K562 (cell line): ENCODE measurements around the gene IL34. TPM values are rescaled to one million over a fixed set of nuclear protein-coding genes. Genes with fewer than 3 reads are reported as not detected.

Source experiments
- HEY1 ChIP-seq: fragments of 250-450 bp; sonication (Bioruptor Pico); IDR thresholded peaks from 2 replicates; pipeline ENCODE4 v1.5.0; 2020; ENCODE audit warnings: mild to moderate bottlenecking, moderate library complexity, borderline replicate concordance
- JUN ChIP-seq, 2 experiments: sonication (generic) in 1 of 2; formaldehyde crosslinking in 1 of 2; IDR thresholded peaks; 2 replicates each; pipeline versions ENCODE4 v1.6.1 to v1.8.0; 2012 to 2022; ENCODE audit warnings: borderline replicate concordance in 2 of 2, mild to moderate bottlenecking in 2 of 2, improper control_type of control experiment in 1 of 2, low read depth in 1 of 2, low read length in 1 of 2, missing genetic modification reagents in 1 of 2
- SIN3B ChIP-seq: fragments of 450-650 bp; IDR thresholded peaks from 2 replicates; pipeline ENCODE4 v1.6.1; 2017; ENCODE audit warnings: low read depth, mild to moderate bottlenecking, moderate library complexity
- ZC3H8 ChIP-seq: fragments of 450-650 bp; IDR thresholded peaks from 2 replicates; pipeline ENCODE4 v1.6.1; 2017
- ZNF232 ChIP-seq: sonication (generic); formaldehyde crosslinking; IDR thresholded peaks from 2 replicates; pipeline ENCODE4 v1.8.0; 2022; ENCODE audit warnings: mild to moderate bottlenecking, missing genetic modification reagents
- ZNF561 ChIP-seq: fragments of 450-650 bp; formaldehyde crosslinking; conservative IDR thresholded peaks from 2 replicates; pipeline ENCODE4 v1.4.0; 2020; ENCODE audit warnings: mild to moderate bottlenecking, moderate library complexity
- ZSCAN29 ChIP-seq: fragments of 450-650 bp; IDR thresholded peaks from 2 replicates; pipeline ENCODE4 v1.6.1; 2017
- polyA plus RNA-seq, 8 experiments: library from polyadenylated mRNA; depleted of rRNA in 4 of 8; stranded (reverse) in 5 of 8; unstranded in 3 of 8; fragments of >200 nt; fragmentation: Nextera tagmentation in 2 of 8; fragmentation: Illumina TruSeq in 1 of 8; extraction: Ambion mirVana in 2 of 8; extraction: Trizol in 1 of 8; gene quantifications; 2 replicates each; pipeline versions ENCODE4 v1.2.1 to v1.2.3, GENCODE V29; 2011 to 2014; ENCODE audit warnings: inconsistent platforms in 1 of 8, missing spikeins in 1 of 8
- total RNA-seq, 7 experiments: library from RNA; depleted of rRNA in 6 of 7; stranded (reverse); fragments of >200 nt in 6 of 7; fragmentation: Illumina TruSeq in 2 of 7; extraction: Trizol in 2 of 7; gene quantifications; 2 replicates each; pipeline versions ENCODE4 v1.2.1 to v1.2.3, GENCODE V29; 2011 to 2021; ENCODE audit warnings: low replicate concordance in 1 of 7
- TF ChIP-seq, protein P1 (sequence below): fragments of 250-450 bp; sonication (Bioruptor Pico); IDR thresholded peaks from 2 replicates; pipeline ENCODE4 v1.4.0; 2020
- TF ChIP-seq, protein P2 (sequence below), 2 experiments: fragments of 450-650 bp; conservative IDR thresholded peaks; 2 replicates each; pipeline ENCODE4 v1.6.1; 2017; ENCODE audit warnings: mild to moderate bottlenecking in 2 of 2, moderate library complexity in 2 of 2
- TF ChIP-seq, protein P3 (sequence below): fragments of 250-450 bp; sonication (Bioruptor Pico); IDR thresholded peaks from 2 replicates; pipeline ENCODE4 v1.8.0; 2021; ENCODE audit warnings: moderate library complexity, mild to moderate bottlenecking, inconsistent platforms
- TF ChIP-seq, protein P4 (sequence below): fragments of 450-650 bp; formaldehyde crosslinking; IDR thresholded peaks from 2 replicates; pipeline ENCODE4 v1.4.0; 2020; ENCODE audit warnings: mild to moderate bottlenecking, moderate library complexity
- TF ChIP-seq, protein P5 (sequence below): sonication (generic); formaldehyde crosslinking; IDR thresholded peaks from 2 replicates; pipeline ENCODE4 v1.9.0; 2022; ENCODE audit warnings: mild to moderate bottlenecking, missing genetic modification reagents
- TF ChIP-seq, protein P6 (sequence below): fragments of 450-650 bp; IDR thresholded peaks from 2 replicates; pipeline ENCODE4 v1.6.1; 2016; ENCODE audit warnings: borderline replicate concordance

Gene IL34
- total and polyA plus RNA-seq, 9 of the 15 experiments (the other 6 are each of a cell fraction or from before 2014, with no cell fraction given), result 0.07 to 0.18 (median 0.10) TPM; not detected in 6

DNA sequence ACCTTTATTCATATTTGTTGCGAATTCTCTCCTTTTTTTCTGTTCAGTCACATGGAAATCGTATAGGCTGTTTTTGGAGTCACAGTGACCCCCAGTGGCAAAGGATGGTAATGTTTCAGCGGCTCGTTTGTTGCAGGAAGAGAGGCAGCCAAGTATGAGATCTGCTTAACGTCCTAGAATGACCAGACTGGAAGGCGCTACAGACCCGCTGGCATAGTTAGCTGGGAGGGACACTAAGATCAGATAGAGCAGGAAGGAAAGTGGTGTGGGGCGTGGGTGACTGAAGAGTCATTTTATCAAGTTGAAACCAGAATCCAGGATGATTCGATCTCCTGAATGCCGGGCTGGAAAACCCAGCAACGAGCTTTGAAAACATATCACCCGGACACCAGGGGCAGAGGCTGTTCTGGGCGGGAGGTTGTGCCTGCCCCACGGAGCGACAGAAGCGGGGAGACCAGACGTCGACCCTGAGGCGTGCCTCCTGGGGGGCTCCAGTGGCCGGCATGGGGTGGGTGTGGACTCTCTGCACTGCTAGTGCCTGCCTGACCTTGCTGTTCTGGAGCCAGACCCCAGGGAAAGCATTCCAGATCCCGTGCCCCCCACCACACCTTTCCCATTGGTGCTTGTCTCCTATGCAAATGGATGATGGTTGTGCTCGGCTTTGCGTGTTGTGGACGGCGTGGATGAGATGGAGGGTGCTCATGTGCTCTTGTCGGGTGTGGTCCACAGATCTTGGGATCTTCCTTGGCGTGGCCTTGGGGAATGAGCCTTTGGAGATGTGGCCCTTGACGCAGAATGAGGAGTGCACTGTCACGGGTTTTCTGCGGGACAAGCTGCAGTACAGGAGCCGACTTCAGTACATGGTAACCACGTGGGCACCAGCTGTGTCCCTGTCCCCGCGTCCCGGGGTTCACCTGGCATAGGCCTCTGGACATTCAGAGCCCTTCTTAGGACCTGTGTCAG, 7.7 kb downstream of the IL34 start (continued):
- TF ChIP-seq JUN (IDR thresholded peaks at IDR 0.05; ENCODE audit: borderline replicate concordance, low read depth, low read length) (0 out of 2 replicates have a peak, but pooled peaks have one; percentile 40), JUN (CRISPR knock-in tag; IDR thresholded peaks at IDR 0.05; ENCODE audit: borderline replicate concordance) (no peak), ZNF232 (CRISPR knock-in tag) (no peak), ZNF561 (no peak), SIN3B (no peak), ZC3H8 (no peak), ZSCAN29 (no peak), HEY1 (CRISPR knock-in tag) (no peak)
- TF ChIP-seq, protein P1, sequence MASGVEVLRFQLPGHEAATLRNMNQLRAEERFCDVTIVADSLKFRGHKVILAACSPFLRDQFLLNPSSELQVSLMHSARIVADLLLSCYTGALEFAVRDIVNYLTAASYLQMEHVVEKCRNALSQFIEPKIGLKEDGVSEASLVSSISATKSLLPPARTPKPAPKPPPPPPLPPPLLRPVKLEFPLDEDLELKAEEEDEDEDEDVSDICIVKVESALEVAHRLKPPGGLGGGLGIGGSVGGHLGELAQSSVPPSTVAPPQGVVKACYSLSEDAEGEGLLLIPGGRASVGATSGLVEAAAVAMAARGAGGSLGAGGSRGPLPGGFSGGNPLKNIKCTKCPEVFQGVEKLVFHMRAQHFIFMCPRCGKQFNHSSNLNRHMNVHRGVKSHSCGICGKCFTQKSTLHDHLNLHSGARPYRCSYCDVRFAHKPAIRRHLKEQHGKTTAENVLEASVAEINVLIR (CRISPR knock-in tag), result no peak
- TF ChIP-seq, protein P2, sequence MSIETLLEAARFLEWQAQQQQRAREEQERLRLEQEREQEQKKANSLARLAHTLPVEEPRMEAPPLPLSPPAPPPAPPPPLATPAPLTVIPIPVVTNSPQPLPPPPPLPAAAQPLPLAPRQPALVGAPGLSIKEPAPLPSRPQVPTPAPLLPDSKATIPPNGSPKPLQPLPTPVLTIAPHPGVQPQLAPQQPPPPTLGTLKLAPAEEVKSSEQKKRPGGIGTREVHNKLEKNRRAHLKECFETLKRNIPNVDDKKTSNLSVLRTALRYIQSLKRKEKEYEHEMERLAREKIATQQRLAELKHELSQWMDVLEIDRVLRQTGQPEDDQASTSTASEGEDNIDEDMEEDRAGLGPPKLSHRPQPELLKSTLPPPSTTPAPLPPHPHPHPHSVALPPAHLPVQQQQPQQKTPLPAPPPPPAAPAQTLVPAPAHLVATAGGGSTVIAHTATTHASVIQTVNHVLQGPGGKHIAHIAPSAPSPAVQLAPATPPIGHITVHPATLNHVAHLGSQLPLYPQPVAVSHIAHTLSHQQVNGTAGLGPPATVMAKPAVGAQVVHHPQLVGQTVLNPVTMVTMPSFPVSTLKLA (conservative IDR thresholded peaks at IDR 0.05), result peak; percentile 40 to 54; a peak in 3 of 4 replicates
- TF ChIP-seq, protein P3, sequence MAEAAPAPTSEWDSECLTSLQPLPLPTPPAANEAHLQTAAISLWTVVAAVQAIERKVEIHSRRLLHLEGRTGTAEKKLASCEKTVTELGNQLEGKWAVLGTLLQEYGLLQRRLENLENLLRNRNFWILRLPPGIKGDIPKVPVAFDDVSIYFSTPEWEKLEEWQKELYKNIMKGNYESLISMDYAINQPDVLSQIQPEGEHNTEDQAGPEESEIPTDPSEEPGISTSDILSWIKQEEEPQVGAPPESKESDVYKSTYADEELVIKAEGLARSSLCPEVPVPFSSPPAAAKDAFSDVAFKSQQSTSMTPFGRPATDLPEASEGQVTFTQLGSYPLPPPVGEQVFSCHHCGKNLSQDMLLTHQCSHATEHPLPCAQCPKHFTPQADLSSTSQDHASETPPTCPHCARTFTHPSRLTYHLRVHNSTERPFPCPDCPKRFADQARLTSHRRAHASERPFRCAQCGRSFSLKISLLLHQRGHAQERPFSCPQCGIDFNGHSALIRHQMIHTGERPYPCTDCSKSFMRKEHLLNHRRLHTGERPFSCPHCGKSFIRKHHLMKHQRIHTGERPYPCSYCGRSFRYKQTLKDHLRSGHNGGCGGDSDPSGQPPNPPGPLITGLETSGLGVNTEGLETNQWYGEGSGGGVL (CRISPR knock-in tag), result no peak
- TF ChIP-seq, protein P4, sequence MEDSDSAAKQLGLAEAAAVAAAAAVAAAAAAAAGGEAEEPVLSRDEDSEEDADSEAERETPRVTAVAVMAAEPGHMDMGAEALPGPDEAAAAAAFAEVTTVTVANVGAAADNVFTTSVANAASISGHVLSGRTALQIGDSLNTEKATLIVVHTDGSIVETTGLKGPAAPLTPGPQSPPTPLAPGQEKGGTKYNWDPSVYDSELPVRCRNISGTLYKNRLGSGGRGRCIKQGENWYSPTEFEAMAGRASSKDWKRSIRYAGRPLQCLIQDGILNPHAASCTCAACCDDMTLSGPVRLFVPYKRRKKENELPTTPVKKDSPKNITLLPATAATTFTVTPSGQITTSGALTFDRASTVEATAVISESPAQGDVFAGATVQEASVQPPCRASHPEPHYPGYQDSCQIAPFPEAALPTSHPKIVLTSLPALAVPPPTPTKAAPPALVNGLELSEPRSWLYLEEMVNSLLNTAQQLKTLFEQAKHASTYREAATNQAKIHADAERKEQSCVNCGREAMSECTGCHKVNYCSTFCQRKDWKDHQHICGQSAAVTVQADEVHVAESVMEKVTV (CRISPR knock-in tag), result peak; percentile 87
- TF ChIP-seq, protein P5, sequence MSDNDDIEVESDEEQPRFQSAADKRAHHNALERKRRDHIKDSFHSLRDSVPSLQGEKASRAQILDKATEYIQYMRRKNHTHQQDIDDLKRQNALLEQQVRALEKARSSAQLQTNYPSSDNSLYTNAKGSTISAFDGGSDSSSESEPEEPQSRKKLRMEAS, result peak; percentile 39; the same call in 1 of the 2 replicates
- TF ChIP-seq, protein P6, sequence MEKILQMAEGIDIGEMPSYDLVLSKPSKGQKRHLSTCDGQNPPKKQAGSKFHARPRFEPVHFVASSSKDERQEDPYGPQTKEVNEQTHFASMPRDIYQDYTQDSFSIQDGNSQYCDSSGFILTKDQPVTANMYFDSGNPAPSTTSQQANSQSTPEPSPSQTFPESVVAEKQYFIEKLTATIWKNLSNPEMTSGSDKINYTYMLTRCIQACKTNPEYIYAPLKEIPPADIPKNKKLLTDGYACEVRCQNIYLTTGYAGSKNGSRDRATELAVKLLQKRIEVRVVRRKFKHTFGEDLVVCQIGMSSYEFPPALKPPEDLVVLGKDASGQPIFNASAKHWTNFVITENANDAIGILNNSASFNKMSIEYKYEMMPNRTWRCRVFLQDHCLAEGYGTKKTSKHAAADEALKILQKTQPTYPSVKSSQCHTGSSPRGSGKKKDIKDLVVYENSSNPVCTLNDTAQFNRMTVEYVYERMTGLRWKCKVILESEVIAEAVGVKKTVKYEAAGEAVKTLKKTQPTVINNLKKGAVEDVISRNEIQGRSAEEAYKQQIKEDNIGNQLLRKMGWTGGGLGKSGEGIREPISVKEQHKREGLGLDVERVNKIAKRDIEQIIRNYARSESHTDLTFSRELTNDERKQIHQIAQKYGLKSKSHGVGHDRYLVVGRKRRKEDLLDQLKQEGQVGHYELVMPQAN, result no peak
